ENCODE data around the gene MAP3K1. TPM values are rescaled to one million over a fixed set of nuclear protein-coding genes. Genes with fewer than 3 reads are reported as not detected.

Gene MAP3K1
- total and polyA plus RNA-seq, 9 of the 15 experiments (the other 6 are each of a cell fraction or from before 2014, with no cell fraction given): 3.9 to 13.9 (median 7.5) TPM

DNA sequence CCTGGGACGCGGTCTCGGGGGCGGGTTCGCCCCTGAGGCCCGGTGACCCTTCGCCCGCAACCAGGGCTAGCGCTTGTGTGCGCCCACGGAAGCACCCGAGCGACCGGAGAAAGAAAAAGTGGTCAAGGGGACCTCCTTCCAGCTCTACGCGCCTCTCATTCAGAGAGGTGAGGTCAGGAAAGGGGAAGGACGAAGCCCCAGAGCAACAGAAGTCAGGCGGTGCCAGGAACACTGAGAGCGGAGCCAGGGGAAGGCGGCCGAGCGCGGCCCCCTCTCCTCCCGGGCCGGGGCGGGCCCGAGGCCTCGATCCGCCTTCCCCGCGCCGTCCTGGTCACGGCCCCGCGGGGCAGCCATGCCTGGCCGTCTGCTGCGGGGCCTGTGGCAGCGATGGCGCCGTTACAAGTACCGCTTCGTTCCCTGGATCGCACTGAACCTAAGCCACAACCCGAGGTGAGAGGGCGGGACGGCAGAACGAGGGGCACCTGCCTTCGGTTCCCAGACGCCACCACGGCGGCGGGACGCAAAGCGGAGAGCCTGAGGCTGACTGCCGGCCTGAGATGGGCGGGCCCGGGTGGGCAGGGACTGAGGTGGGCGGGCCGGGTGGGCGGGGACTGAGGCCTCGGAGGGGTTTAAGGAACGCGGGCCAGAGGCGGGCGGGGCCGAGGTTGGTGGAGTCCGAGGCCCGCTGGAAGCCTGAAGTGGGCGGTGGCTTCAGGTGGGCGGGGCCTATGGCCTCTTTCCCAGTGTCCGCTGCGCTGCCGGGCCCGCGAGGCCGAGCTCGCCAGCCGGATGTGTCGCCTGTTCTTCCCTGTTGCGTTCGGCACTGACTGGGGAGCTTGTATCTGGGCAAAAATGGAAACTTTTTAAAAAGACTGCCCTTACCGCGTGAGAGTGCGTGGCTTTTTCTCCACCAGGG is 94.2 kb downstream of the MAP3K1 start, which contains the start of gene SETD9 (continued):
- TF ChIP-seq SMAD4 (CRISPR knock-in tag; conservative IDR thresholded peaks at IDR 0.05) (peak; percentile 66), PURB (CRISPR knock-in tag; IDR thresholded peaks at IDR 0.05; ENCODE audit: low read depth) (no peak), FUS (optimal IDR thresholded peaks at IDR 0.05; ENCODE audit: low read depth, low read length) (peak; percentile 73), KDM5B (IDR thresholded peaks at IDR 0.05; ENCODE audit: insufficient replicate concordance, low read depth, low read length) (peak; percentile 96), NCOA6 (IDR thresholded peaks at IDR 0.05) (peak; percentile 75), PRMT5 (CRISPR knock-in tag; IDR thresholded peaks at IDR 0.05) (no peak), BHLHE40 (IDR thresholded peaks at IDR 0.05; ENCODE audit: low read length) (peak; percentile 30; the same call in 1 of the 2 replicates), ZNF551 (CRISPR knock-in tag; IDR thresholded peaks at IDR 0.05) (no peak), GATA2 (CRISPR knock-in tag; IDR thresholded peaks at IDR 0.05) (no peak), MXI1 (IDR thresholded peaks at IDR 0.05; ENCODE audit: low read depth, low read length) (no peak; the same call in 1 of the 2 replicates), CBX5 (IDR thresholded peaks at IDR 0.05; ENCODE audit: borderline replicate concordance, low read depth) (0 out of 2 replicates have a peak, but pooled peaks have one; percentile 50), PHF8 (IDR thresholded peaks at IDR 0.05; ENCODE audit: borderline replicate concordance, low read length) (peak; percentile 99; the same call in 1 of the 2 replicates), TAL1 (IDR thresholded peaks at IDR 0.05) (no peak), CHD1 (IDR thresholded peaks at IDR 0.05; ENCODE audit: low read length) (peak; percentile 56), NCOA1 (IDR thresholded peaks at IDR 0.05; ENCODE audit: low read depth) (no peak), ARHGAP35 (IDR thresholded peaks at IDR 0.05; ENCODE audit: partially characterized antibody) (no peak), FOXK2 (conservative IDR thresholded peaks at IDR 0.05 in 1 of 2, IDR thresholded peaks at IDR 0.05 in 1 of 2; ENCODE audit: low read depth in 2 of 2) (peak; percentile 2 to 74; a peak in 2 of 4 replicates), TOE1 (IDR thresholded peaks at IDR 0.05; ENCODE audit: borderline replicate concordance) (0 out of 2 replicates have a peak, but pooled peaks have one; percentile 21), TOE1 (CRISPR knock-in tag; IDR thresholded peaks at IDR 0.05; ENCODE audit: borderline replicate concordance, low read depth) (no peak), ZNF174 (CRISPR knock-in tag; IDR thresholded peaks at IDR 0.05) (no peak), TCFL5 (CRISPR knock-in tag; conservative IDR thresholded peaks at IDR 0.05) (no peak)
- TF ChIP-seq, protein P1, sequence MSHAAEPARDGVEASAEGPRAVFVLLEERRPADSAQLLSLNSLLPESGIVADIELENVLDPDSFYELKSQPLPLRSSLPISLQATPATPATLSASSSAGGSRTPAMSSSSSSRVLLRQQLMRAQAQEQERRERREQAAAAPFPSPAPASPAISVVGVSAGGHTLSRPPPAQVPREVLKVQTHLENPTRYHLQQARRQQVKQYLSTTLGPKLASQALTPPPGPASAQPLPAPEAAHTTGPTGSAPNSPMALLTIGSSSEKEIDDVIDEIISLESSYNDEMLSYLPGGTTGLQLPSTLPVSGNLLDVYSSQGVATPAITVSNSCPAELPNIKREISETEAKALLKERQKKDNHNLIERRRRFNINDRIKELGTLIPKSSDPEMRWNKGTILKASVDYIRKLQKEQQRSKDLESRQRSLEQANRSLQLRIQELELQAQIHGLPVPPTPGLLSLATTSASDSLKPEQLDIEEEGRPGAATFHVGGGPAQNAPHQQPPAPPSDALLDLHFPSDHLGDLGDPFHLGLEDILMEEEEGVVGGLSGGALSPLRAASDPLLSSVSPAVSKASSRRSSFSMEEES (CRISPR knock-in tag; IDR thresholded peaks at IDR 0.05): no peak
- TF ChIP-seq, protein P2, sequence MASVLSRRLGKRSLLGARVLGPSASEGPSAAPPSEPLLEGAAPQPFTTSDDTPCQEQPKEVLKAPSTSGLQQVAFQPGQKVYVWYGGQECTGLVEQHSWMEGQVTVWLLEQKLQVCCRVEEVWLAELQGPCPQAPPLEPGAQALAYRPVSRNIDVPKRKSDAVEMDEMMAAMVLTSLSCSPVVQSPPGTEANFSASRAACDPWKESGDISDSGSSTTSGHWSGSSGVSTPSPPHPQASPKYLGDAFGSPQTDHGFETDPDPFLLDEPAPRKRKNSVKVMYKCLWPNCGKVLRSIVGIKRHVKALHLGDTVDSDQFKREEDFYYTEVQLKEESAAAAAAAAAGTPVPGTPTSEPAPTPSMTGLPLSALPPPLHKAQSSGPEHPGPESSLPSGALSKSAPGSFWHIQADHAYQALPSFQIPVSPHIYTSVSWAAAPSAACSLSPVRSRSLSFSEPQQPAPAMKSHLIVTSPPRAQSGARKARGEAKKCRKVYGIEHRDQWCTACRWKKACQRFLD (CRISPR knock-in tag; IDR thresholded peaks at IDR 0.05): no peak
- TF ChIP-seq, protein P3, sequence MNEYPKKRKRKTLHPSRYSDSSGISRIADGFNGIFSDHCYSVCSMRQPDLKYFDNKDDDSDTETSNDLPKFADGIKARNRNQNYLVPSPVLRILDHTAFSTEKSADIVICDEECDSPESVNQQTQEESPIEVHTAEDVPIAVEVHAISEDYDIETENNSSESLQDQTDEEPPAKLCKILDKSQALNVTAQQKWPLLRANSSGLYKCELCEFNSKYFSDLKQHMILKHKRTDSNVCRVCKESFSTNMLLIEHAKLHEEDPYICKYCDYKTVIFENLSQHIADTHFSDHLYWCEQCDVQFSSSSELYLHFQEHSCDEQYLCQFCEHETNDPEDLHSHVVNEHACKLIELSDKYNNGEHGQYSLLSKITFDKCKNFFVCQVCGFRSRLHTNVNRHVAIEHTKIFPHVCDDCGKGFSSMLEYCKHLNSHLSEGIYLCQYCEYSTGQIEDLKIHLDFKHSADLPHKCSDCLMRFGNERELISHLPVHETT (CRISPR knock-in tag; conservative IDR thresholded peaks at IDR 0.05 in 1 of 2, IDR thresholded peaks at IDR 0.05 in 1 of 2): peak in 1 of 2 experiments; percentile 88; a peak in 2 of 4 replicates
